NCI-H82 treated with DMSO at 0.1 percent for 48 hours (cell line): ENCODE data around the gene OVAAL.

Experiments used
- DNase-seq: peaks from one replicate; lab custom pipeline; 2025; ENCODE audit not compliant: unreplicated experiment; lab: John Stamatoyannopoulos, UW

Gene OVAAL

GRCh38 chr1:180603223-180603849 lies 44.6 kb downstream of the OVAAL start:
- DNase-seq, result no peak

DNA sequence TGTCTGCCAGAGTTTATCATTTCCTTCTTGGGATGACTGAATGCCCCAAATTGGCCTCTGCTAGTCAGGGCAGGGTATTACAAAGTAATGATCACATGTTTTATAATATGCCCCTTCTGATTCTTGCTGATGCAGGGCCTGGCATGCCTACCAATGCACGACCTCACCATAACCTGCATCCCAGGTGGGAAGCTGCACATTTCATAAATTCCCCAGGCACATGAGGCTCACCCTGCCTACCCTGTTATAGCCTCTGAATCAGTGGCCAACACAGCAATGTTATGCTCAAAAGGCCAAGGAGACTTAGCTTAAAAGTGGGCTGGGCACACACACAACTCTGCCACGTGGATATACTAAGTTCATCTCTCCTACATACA lies 45.1 kb downstream of the OVAAL start:
- DNase-seq, result no peak

GRCh38 chr1:180606155-180606554 lies 47.4 kb downstream of the OVAAL start:
- no peak for DNase-seq

DNA sequence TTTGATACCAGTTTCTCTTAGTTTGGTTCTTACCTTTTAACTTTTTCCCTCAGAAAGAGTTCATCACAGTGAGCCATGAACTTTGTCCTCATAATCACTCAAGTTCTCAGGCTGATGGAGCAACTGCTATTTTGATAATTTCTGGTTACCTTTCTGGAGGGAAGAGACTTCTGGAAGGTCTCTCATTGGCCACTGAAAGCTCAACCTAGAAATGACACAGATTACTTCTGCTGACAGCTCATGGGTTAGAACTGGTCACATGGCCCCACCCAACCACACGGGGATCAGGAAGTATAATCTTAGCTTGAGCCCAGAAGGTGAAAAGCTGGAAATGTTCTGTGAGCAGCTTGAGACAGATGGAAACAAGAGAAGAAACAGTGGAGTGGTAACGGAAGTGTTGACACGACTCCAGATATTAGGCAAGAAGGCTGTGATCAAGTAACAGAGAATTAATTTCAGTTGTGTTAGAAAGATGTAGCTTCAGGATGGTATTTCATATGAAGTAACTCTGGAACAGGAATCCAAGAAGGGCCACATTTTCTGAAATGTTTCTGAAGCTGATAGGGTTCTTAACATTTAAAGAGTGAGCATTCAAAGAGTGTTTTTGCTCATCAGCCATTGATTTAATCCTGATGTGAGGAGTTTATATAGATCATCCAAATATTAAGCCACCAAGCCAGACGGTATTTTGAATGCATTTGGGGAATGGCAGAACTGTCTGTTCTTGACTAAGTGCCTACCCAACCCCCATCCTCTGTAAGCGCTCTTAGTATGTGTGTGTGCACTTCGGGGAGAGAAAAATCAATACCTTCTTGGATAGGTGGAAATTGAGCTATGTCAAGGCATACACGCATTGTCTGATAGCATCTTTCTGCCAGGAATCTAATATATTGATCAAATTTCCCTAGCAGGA lies 51.1 kb downstream of the OVAAL start:
- no peak for DNase-seq

DNA sequence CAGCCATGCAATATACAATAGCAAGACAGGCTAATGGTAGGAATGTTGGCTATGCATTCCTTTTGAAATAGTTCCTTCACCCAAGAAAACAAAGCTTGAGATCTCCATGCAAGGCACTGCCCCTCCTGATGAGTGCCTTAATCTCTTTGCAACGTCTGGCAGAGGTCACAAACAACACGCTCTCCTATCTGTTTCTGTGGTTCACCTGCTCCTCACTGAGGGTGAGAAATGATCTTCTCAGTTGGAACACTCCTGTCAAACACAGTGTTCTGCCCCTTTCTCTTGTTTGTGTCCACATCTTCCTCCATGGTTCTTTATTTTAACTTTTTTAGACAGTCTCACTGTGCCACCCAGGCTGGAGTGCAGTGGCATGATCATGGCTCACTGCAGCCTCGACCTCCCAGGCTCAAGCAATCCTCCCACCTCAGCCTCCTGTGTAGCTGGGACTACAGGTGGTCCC lies 51.8 kb downstream of the OVAAL start:
- no peak for DNase-seq

DNA sequence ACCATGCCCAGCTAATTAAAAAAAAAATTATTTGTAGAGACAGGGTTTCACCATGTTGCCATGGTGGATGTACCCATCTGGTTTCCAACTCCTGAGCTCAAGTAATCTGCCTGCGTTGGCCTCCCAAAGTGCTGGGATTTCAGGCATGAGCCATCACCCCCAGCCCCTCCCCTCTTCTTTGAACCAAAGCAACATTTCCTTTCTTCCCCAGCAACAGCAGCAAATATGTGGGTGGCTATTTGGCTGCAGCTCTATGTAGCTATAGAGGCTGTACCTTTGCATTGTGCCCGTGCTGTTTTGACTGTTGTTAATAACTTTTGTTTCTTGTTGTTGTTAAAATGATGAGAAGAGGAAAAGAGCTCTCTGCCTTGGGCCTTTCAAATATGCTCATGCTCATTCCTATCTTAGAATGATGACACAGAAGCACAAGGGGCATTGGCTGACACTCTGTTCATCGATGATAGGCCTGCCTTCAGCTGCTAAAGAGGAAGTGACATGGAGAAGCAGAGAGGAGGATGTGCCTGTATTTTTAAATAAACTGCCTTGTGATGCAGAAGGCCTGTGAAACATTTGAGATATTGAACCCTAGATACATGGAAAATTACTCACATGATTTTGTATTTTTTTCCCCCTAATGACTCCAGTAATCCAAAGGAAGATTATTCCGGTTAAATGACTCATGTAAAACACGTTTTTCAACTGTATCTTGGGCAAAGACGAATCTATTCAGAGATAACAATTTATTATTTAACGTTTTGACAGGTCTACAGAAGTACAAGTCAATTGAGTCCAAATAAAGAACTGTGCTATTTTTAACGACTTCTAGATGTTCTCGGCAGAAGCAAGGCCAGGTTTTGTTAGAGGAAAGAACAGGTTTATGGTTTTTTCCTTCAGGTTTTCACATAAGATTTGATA lies 52.5 kb downstream of the OVAAL start:
- DNase-seq, result no peak

DNA sequence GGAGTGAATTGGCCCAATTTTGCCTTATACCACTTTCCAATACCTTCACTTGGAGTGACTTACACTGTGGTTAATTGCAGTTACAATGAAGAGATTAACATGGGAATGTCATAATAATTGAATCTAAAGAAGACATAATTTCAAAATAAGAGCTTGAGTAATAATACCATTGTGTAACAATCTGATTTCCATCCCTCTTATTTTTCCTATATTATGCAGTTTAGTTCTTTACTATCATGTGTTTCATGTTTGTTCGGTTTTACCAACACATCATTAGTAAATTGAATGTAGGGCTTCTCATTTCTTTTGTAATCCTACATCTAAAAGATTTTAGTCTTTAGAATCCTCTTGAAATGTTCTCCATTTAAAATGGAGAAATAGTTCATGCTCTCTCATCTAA lies 53.9 kb downstream of the OVAAL start:
- DNase-seq, result no peak

DNA sequence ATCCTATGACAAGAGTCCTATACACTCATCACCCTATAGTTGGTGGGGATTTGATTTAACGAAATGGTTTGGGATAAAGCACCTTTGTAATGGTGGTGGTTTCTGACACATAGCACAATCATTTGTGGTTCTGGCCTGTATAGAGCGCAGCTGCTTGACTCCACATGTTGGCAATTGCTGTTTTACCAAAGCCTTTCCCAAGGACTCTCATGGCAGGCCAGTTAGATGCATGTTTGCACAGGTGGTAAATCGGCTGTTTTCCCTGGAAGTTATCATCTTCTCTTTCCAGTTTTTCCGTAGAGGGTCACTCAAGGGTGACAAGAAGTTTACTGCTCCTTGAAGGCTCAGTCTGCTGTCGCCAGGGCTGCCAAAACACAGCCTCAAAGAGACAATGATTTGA lies 56.0 kb downstream of the OVAAL start:
- no peak for DNase-seq

DNA sequence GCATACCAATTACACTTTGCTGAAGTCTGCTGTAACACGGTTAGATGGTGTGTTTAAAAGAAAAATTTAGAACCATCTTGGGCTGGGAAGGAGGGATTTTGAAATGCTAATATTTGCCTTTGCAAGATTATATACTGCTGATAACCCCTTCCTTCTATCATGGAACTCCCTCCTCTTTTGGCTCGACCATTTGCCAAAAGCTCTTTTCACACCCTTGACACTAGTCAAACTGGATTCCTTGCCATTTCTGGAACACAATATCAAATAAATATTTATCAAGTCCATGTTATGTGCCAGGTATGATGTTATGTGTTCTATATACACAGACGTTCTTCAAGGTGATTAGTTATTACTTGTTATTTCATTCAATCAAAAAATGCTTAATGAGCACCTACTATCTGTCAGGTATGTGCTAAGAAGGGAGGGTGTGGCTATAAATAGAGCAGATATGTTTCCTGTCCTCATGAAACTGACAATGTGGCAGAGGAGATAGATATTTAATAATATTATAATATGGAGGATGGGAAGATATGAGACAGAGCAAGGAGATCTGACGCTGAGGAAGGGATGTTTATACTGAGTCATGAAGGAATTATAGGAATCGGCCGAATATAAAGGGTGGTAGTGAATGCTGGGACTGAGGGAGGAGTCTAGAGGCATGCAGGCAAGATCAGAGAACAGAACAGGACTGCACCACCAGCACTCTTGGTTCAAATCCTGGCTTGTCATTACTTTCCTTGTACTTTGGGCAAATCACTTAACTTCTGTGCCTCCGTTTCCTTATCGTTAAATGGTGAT lies 56.9 kb downstream of the OVAAL start:
- no peak for DNase-seq
